ENCODE measurements around the gene TTPAL.

TTPAL gene

GRCh38 chr20:44495257-44495656, 19.6 kb downstream of the TTPAL start:
- H3K27me3 ChIP-seq, result no peaks in the 10 kb centered on the region
- H3K36me3 ChIP-seq, result peaks cover 24% of the 10 kb centered on the region
- no peaks in the 10 kb centered on the region for H3K9me3 ChIP-seq
- DNase-seq, result no peak
- no peak overlapping the region for H3K4me3 ChIP-seq (ENCODE audit: low read depth, low read length)
- TF ChIP-seq CTCF (IDR thresholded peaks at IDR 0.05; ENCODE audit: low read depth, low read length), result no peak
- H3K4me1 ChIP-seq, result no peaks in the 10 kb centered on the region

DNA sequence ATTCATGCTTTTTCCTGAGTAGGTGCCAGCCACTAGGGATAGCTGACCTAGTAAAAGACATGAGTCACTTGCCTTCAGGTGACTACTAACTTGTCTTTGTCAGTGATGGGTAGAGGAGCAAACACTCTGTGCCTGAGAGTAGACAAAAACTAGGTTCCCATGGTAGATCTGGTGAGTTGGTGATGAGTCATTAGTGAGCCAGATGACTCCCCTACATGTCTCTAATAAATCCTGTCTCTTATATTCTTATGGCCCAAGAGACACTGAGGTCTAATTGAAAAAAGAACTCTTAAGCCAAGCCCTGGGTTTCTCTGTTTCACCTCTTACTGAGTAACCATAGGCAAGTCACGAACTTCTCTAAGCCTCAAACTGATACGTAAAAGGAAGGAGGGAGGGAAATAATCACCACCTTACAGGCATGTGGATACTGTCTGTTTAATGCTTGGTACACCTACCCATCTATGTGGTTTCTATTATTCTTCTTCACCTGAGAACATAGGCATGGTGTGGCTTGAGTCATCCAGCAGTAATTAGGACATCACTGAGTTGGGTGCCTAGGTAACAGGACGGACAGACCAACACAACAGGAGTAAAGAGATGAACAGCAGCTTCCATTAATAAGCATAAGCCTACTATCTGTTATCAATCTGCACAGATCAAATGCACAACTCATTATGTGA, 20.3 kb downstream of the TTPAL start:
- Histone ChIP-seq H3K27me3 (no peaks in the 10 kb centered on the region), H3K4me3 (ENCODE audit: low read depth, low read length) (no peak overlapping the region), H3K36me3 (peaks cover 25% of the 10 kb centered on the region), H3K4me1 (no peaks in the 10 kb centered on the region), H3K9me3 (no peaks in the 10 kb centered on the region)
- TF ChIP-seq CTCF (IDR thresholded peaks at IDR 0.05; ENCODE audit: low read depth, low read length), result no peak
- DNase-seq, result no peak

DNA sequence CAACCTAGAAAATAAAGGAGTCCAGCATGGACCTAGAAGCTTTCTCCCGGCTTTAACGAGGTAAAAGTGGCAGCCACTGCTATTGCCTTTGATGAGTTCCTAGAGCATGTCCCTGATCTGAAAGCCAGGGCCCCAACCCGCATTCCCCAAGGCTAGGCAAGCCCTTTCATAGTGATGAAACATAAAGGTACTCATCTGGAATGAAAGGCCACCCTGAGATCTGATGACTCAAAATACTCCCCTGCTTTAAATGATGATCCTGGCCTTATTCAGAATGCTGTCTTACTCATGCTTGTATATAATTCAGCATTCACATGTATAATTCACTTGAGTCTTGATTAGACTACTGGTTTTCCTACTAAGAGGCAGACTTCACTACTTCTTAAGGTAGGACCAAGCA, 21.3 kb downstream of the TTPAL start:
- no peaks in the 10 kb centered on the region for H3K4me1 ChIP-seq
- H3K27me3 ChIP-seq, result no peaks in the 10 kb centered on the region
- TF ChIP-seq CTCF (IDR thresholded peaks at IDR 0.05; ENCODE audit: low read depth, low read length), result no peak
- no peak for DNase-seq
- peaks cover 30% of the 10 kb centered on the region for H3K36me3 ChIP-seq
- H3K9me3 ChIP-seq, result no peaks in the 10 kb centered on the region
- no peak overlapping the region for H3K4me3 ChIP-seq (ENCODE audit: low read depth, low read length)

GRCh38 chr20:44497761-44498160, 22.1 kb downstream of the TTPAL start:
- H3K27me3 ChIP-seq, result no peaks in the 10 kb centered on the region
- no peak for TF ChIP-seq CTCF (IDR thresholded peaks at IDR 0.05; ENCODE audit: low read depth, low read length)
- no peaks in the 10 kb centered on the region for H3K9me3 ChIP-seq
- peaks cover 30% of the 10 kb centered on the region for H3K36me3 ChIP-seq
- no peaks in the 10 kb centered on the region for H3K4me1 ChIP-seq
- H3K4me3 ChIP-seq (ENCODE audit: low read depth, low read length), result no peak overlapping the region
- no peak for DNase-seq

GRCh38 chr20:44500221-44500620, 24.5 kb downstream of the TTPAL start:
- Histone ChIP-seq H3K36me3 (peaks cover 40% of the 10 kb centered on the region), H3K4me3 (ENCODE audit: low read depth, low read length) (no peak overlapping the region), H3K4me1 (no peaks in the 10 kb centered on the region), H3K9me3 (no peaks in the 10 kb centered on the region), H3K27me3 (no peaks in the 10 kb centered on the region)
- no peak for TF ChIP-seq CTCF (IDR thresholded peaks at IDR 0.05; ENCODE audit: low read depth, low read length)
- no peak for DNase-seq

DNA sequence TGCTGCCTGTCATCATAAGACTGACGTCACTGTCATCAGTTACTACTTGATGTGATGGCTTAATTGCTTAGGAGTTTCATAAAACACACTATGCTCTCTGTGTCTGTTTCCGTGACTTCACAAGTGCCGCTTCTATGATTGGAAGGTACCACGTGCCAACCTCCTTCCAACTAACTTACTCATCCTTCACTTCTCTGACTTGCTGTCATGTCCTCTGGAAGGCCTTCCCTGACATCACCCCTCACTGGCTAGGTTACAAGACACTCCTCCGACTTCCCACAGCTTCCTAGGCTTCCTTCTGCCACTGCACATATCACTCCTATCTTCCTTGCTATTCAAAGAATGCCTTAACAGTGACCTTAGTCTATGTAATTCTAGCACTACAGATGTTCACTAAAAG, 25.8 kb downstream of the TTPAL start:
- Histone ChIP-seq H3K4me3 (ENCODE audit: low read depth, low read length) (no peak overlapping the region), H3K4me1 (no peaks in the 10 kb centered on the region), H3K36me3 (peaks cover 35% of the 10 kb centered on the region), H3K9me3 (no peaks in the 10 kb centered on the region), H3K27me3 (no peaks in the 10 kb centered on the region)
- DNase-seq, result no peak
- no peak for TF ChIP-seq CTCF (IDR thresholded peaks at IDR 0.05; ENCODE audit: low read depth, low read length)
